Measurements from ENCODE around the gene FAM151B. TPM values are rescaled to one million over a fixed set of nuclear protein-coding genes. Genes with fewer than 3 reads are reported as not detected.
"Not testable (repeated sequence)": the region's sequence is repeated elsewhere in the genome, so short reads cannot be mapped to it uniquely, and the experiment has no call there.

FAM151B gene
- total RNA-seq, 1 donor from 2014 or later: 3.0 TPM

DNA sequence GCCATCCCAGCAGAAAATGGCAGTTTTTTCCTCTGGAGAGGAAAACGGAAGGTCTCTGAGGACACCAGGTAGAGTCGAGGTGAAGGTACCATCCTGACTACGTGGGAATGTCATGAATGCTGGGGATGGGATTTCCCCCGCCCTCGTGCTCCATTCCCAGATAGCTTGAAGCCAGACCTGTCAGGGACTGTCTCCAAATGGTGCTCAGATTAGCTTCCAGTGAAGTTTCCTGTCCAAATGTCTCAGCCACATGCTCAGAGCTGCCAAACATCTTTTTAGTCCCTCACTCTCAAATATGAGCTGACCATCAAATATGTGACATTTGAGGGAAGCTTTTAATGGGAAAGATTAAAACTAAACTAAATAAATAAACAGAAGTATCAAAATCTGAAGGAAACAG is 89.8 kb downstream of the FAM151B start:
- no peak for DNase-seq (ENCODE audit: extremely low spot score, unreplicated experiment)
- Mint-ChIP-seq H3K4me3 (no peak overlapping the region), H3K9me3 (peaks cover 4% of the 10 kb centered on the region), H3K4me1 (ENCODE audit: unreplicated experiment) (no peaks in the 10 kb centered on the region), H3K36me3 (peaks cover 4% of the 10 kb centered on the region), H3K27ac (no peak overlapping the region), H3K27me3 (peaks cover 51% of the 10 kb centered on the region)
- TF ChIP-seq CTCF (conservative IDR thresholded peaks at IDR 0.05): no peak

GRCh38 chr5:80579050-80579449 is 91.2 kb downstream of the FAM151B start:
- Mint-ChIP-seq H3K4me1 (ENCODE audit: unreplicated experiment) (no peaks in the 10 kb centered on the region), H3K9me3 (peaks cover 4% of the 10 kb centered on the region), H3K36me3 (no peaks in the 10 kb centered on the region), H3K27ac (no peak overlapping the region), H3K4me3 (no peak overlapping the region), H3K27me3 (peaks cover 42% of the 10 kb centered on the region)
- no peak for DNase-seq (ENCODE audit: extremely low spot score, unreplicated experiment)
- TF ChIP-seq CTCF (conservative IDR thresholded peaks at IDR 0.05): no peak

DNA sequence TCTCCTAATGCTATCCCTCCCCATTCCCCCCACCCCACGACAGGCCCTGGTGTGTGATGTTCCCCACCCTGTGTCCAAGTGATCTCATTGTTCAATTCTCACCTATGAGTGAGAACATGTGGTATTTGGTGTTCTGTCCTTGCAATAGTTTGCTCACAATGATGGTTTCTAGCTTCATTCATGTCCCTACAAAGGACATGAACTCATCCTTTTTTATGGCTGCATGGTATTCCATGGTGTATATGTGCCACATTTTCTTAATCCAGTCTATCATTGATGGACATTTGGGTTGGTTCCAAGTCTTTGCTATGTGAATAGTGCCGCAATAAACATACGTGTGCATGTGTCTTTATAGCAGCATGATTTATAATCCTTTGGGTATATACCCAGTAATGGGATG is 92.4 kb downstream of the FAM151B start:
- H3K27ac Mint-ChIP-seq: not testable (repeated sequence)

DNA sequence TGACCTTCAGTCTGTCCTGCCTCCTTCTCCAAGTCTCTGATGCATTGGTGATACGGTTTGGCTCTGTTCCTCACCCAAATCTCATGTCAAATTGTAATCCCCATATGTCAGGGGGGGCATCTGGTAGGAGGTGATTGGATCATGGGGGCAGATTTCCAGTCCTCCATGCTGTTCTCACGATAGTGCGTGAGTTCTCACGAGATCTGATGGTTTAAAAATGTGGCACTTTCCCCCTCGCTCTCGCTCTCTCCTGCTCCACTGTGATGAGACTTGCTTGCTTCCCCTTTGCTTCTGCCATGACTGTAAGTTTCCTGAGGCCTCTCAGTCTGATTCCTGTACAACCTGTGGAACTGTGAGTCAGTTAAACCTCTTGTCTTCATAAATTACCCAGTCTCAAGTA is 96.9 kb downstream of the FAM151B start:
- DNase-seq (ENCODE audit: extremely low spot score, unreplicated experiment): no peak
- H3K4me1 Mint-ChIP-seq (ENCODE audit: unreplicated experiment): no peaks in the 10 kb centered on the region
- H3K9me3 Mint-ChIP-seq: peaks cover 4% of the 10 kb centered on the region
- no peaks in the 10 kb centered on the region for H3K27me3 Mint-ChIP-seq
- H3K27ac Mint-ChIP-seq: no peak overlapping the region
- H3K4me3 Mint-ChIP-seq: no peak overlapping the region
- TF ChIP-seq CTCF (conservative IDR thresholded peaks at IDR 0.05): no peak
- H3K36me3 Mint-ChIP-seq: no peaks in the 10 kb centered on the region

More for the DNA sequence above, 92.4 kb downstream of the FAM151B start:
- H3K4me1 Mint-ChIP-seq (ENCODE audit: unreplicated experiment); H3K36me3 Mint-ChIP-seq; DNase-seq (ENCODE audit: extremely low spot score, unreplicated experiment); H3K9me3 Mint-ChIP-seq; H3K4me3 Mint-ChIP-seq: not testable (repeated sequence)
- H3K27me3 Mint-ChIP-seq: peaks cover 30% of the 10 kb centered on the region

GRCh38 chr5:80588858-80589540 is 101.1 kb downstream of the FAM151B start:
- no peak overlapping the region for H3K4me3 Mint-ChIP-seq
- no peaks in the 10 kb centered on the region for H3K9me3 Mint-ChIP-seq
- no peak overlapping the region for H3K27ac Mint-ChIP-seq
- no peaks in the 10 kb centered on the region for H3K27me3 Mint-ChIP-seq
- no peaks in the 10 kb centered on the region for H3K36me3 Mint-ChIP-seq
- no peaks in the 10 kb centered on the region for H3K4me1 Mint-ChIP-seq (ENCODE audit: unreplicated experiment)
- no peak for DNase-seq (ENCODE audit: extremely low spot score, unreplicated experiment)
- no peak for TF ChIP-seq CTCF (conservative IDR thresholded peaks at IDR 0.05)

DNA sequence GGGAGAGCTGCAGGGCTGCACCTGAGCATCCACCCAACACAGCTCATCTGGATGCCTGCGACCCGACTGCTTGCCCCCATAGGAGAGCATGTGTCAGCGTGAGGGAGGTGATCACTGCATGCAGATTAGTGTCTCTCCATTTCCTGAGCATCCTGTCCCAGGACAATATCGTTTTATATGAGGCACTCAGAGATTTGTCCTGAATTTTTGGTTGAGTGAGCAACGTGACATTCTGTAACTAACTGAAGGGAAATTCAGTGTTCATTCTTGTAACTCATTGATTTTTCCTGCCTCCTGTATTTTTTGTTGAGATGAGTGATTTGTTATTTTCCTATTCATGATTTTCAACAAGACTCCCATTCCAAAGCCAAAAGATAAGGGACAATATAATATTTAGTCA is 102.9 kb downstream of the FAM151B start:
- no peak for DNase-seq (ENCODE audit: extremely low spot score, unreplicated experiment)
- H3K4me3 Mint-ChIP-seq: no peak overlapping the region
- H3K27ac Mint-ChIP-seq: no peak overlapping the region
- no peaks in the 10 kb centered on the region for H3K27me3 Mint-ChIP-seq
- H3K36me3 Mint-ChIP-seq: no peaks in the 10 kb centered on the region
- no peaks in the 10 kb centered on the region for H3K9me3 Mint-ChIP-seq
- no peaks in the 10 kb centered on the region for H3K4me1 Mint-ChIP-seq (ENCODE audit: unreplicated experiment)
- no peak for TF ChIP-seq CTCF (conservative IDR thresholded peaks at IDR 0.05)
